Stimulated activated naive B cell treated with anti-CD40 and anti-IgM and Interleukin-4, amounts not matched to agents 10 μg/mL and 1 μg/mL and 100 μg/mL, for 72 hours (primary cell): ENCODE data around the gene FRMD4A.
"Not testable (repeated sequence)": the region's sequence is repeated elsewhere in the genome, so short reads cannot be mapped to it uniquely, and the experiment has no call there.

Source experiments
- ATAC-seq, 2 donors: fragments of 150-1000 bp; cut with Tn5 transposase; replicated peaks; 2 replicates each; pipeline ENCODE4 v1.10.0; 2021; ENCODE audit warnings: moderate library complexity in 1 of 2
- DNase-seq: peaks from one replicate; pipeline ENCODE4 v3.0.0; 2021
- H3K27ac Mint-ChIP-seq: one replicate; pipeline ENCODE4 v1.8.0; 2022; ENCODE audit warnings: mild to moderate bottlenecking, mixed read lengths
- H3K27me3 Mint-ChIP-seq, 2 donors: one replicate each; pipeline ENCODE4 v1.8.0; 2022; ENCODE audit warnings: mixed read lengths in 2 of 2
- H3K36me3 Mint-ChIP-seq, 2 donors: one replicate each; pipeline ENCODE4 v1.8.0; 2022; ENCODE audit warnings: mixed read lengths in 2 of 2, mild to moderate bottlenecking in 1 of 2
- H3K4me1 Mint-ChIP-seq, 2 donors: one replicate each; pipeline ENCODE4 v1.8.0; 2022; ENCODE audit warnings: mixed read lengths in 2 of 2, mild to moderate bottlenecking in 1 of 2
- H3K4me3 Mint-ChIP-seq, 2 donors: one replicate each; pipeline ENCODE4 v1.8.0; 2022; ENCODE audit warnings: mild to moderate bottlenecking in 2 of 2, mixed read lengths in 2 of 2, moderate library complexity in 1 of 2
- H3K9me3 Mint-ChIP-seq, 2 donors: one replicate each; pipeline ENCODE4 v1.8.0; 2022; ENCODE audit warnings: mixed read lengths in 2 of 2, mild to moderate bottlenecking in 1 of 2

The FRMD4A gene

DNA sequence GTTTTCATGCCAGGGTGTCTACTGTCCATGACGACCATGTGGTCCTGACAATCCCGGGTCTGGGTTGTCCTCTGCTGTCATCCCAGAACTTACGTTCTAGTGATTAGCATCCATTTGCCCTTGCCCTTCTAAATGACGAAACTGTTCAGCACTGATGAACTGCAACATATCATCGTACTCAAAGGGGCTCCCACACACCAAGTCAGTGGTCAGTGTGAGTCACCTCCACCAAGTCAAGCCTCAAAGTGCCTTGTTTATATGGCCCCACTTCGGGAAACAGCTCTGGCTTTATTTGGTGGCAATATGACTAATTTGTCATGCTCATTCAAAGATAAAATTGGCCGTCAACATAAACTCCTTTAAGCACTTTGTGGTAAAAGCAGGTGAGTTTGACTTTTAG lies 110.7 kb downstream of the FRMD4A start:
- Mint-ChIP-seq H3K4me1 (no peaks in the 10 kb centered on the region), H3K36me3 (peaks cover 0 to 6% of the 10 kb centered on the region in 2 donors), H3K27me3 (peaks cover 26 to 27% of the 10 kb centered on the region in 2 donors), H3K4me3 (no peak overlapping the region), H3K27ac (no peak overlapping the region), H3K9me3 (peaks cover 5 to 6% of the 10 kb centered on the region in 2 donors)
- ATAC-seq, result no peak
- no peak for DNase-seq

GRCh38 chr10:14219411-14219810 lies 111.3 kb downstream of the FRMD4A start:
- Mint-ChIP-seq H3K9me3 (peaks cover 5 to 6% of the 10 kb centered on the region in 2 donors), H3K27me3 (peaks cover 25 to 26% of the 10 kb centered on the region in 2 donors), H3K36me3 (peaks cover 0 to 6% of the 10 kb centered on the region in 2 donors), H3K4me3 (no peak overlapping the region), H3K27ac (no peak overlapping the region), H3K4me1 (no peaks in the 10 kb centered on the region)
- no peak for DNase-seq
- ATAC-seq, result no peak

DNA sequence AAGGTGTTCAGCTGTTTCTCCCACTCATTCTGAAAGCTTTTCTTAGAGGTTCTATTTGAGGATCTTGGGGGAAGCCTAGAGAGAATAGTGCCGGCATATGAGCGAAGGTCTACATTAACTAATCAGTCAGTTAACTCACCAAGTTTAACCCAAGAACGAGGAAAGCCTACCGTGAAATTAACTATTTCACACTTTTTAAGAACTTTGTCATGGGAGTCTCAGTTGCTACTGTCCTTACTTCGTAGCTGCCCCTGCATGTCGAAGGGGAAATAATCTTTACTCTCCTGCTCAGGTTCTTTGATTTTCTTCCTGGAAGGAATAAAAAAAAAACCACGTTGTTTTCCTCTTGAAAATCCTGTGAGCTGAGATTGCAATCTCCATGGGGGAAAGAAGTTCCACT lies 115.1 kb downstream of the FRMD4A start:
- ATAC-seq (no peak), DNase-seq (no peak)
- Mint-ChIP-seq H3K36me3 (peaks cover 0 to 6% of the 10 kb centered on the region in 2 donors), H3K27me3 (peaks cover 27% of the 10 kb centered on the region in 2 donors), H3K4me3 (no peak overlapping the region), H3K4me1 (peaks cover 0 to 2% of the 10 kb centered on the region in 2 donors), H3K27ac (no peak overlapping the region), H3K9me3 (peaks cover 8 to 10% of the 10 kb centered on the region in 2 donors)

GRCh38 chr10:14213703-14214102 lies 117.0 kb downstream of the FRMD4A start:
- H3K27me3 Mint-ChIP-seq, result peaks cover 27 to 30% of the 10 kb centered on the region in 2 donors
- not testable (repeated sequence) for H3K4me1 Mint-ChIP-seq

DNA sequence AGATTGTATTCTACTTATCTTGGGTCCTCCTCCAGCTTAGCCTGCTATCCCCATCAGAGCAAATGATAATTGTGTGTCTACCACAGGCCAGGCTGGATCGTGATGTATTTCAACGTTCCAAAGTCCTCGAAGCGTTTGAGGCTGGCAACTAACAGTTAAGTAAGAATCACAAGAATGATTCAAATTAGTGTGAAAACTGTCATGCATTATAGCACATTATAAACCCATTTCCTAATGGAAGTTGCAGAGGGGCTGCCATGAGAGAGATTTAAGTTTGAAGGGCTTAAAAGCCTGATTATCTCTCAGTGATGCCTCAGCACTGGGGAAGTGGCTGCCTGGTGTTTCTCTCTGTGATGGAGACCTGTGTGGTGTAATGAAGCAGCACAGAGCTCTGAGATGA lies 119.1 kb downstream of the FRMD4A start:
- no peak for DNase-seq
- H3K4me1 Mint-ChIP-seq, result peaks cover 0 to 2% of the 10 kb centered on the region in 2 donors
- no peaks in the 10 kb centered on the region for H3K36me3 Mint-ChIP-seq
- no peak overlapping the region for H3K4me3 Mint-ChIP-seq
- ATAC-seq, result no peak
- H3K27ac Mint-ChIP-seq, result no peak overlapping the region
- H3K9me3 Mint-ChIP-seq, result peaks cover 3 to 4% of the 10 kb centered on the region in 2 donors
- H3K27me3 Mint-ChIP-seq, result peaks cover 15 to 19% of the 10 kb centered on the region in 2 donors

More at GRCh38 chr10:14213703-14214102, 117.0 kb downstream of the FRMD4A start:
- not testable (repeated sequence) for H3K27ac Mint-ChIP-seq, H3K36me3 Mint-ChIP-seq, DNase-seq, H3K9me3 Mint-ChIP-seq, H3K4me3 Mint-ChIP-seq, ATAC-seq

DNA sequence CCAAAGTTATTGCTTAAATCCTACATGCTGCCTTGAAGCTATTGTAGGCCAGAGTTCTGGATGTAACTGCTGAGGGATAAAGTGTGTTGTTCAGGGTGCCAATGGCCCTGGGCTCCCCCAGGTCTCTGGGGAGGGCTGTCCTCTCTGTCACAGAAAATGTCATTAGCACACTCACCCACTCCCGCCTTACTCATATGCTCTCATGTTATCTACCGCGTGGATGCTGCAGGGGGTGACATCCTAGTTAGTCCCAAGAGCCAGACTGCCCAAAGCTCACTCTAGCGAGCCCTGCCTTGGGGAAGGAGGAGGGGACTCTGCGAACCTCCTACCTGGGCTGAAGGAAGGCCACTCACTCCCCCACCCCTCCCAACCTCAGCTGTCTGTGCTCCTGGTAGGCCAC lies 122.5 kb downstream of the FRMD4A start:
- ATAC-seq (no peak), DNase-seq (no peak)
- H3K4me1 Mint-ChIP-seq, result no peaks in the 10 kb centered on the region
- H3K9me3 Mint-ChIP-seq, result no peaks in the 10 kb centered on the region
- peaks cover 5 to 19% of the 10 kb centered on the region in 2 donors for H3K27me3 Mint-ChIP-seq
- no peaks in the 10 kb centered on the region for H3K36me3 Mint-ChIP-seq
- no peak overlapping the region for H3K27ac Mint-ChIP-seq
- H3K4me3 Mint-ChIP-seq, result no peak overlapping the region

- Mint-ChIP-seq H3K4me3 (no peak overlapping the region), H3K4me1 (no peaks in the 10 kb centered on the region), H3K27ac (no peak overlapping the region), H3K27me3 (peaks cover 14 to 17% of the 10 kb centered on the region in 2 donors), H3K36me3 (no peaks in the 10 kb centered on the region), H3K9me3 (no peaks in the 10 kb centered on the region)
- ATAC-seq (no peak), DNase-seq (no peak)
These were observed 125.5 kb downstream of the FRMD4A start for GRCh38 chr10:14205233-14205632.

DNA sequence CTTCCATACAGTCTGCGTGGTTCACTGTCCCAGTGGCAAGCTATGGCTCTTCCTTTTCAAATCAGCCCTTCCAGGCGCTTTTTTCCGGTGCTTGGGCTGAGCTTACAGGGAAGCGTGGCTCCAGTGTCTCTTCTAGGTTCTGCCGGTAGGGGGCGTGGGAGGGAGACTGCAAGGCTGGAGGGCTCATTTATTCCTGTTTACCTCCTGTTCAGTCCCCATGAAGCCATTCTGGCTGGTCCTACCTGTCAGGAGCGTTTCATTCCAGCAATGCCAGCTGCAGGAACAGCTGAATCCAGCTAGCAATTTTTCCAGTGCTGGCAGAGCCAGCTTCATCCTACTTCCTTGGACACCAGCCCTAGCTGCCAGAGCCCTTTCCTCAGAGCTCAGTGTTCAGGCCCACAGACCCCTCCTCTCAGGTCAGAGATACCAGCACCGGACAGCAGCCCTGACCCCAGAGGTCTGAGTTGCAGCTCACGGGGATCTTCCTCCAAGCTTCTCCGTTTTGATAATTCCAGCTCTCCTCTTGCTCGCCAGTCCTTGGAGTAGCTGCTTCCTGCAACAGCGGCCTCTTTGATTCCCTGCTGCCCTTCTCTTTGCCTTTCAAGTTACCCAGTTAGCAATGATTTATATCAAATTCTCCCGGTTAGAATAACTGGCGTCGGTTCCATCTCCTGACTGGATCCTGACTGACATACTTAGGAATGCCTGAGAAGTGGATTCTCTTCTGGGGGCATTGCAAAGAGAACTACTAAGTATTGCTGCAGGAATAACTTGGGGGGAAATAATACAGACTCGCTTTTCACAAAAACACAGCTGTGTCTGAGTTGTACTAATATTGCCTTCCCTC lies 129.8 kb downstream of the FRMD4A start:
- H3K36me3 Mint-ChIP-seq, result no peaks in the 10 kb centered on the region
- ATAC-seq (no peak), DNase-seq (no peak)
- H3K27me3 Mint-ChIP-seq, result peaks cover 25 to 27% of the 10 kb centered on the region in 2 donors
- peaks cover 0 to 6% of the 10 kb centered on the region in 2 donors for H3K4me1 Mint-ChIP-seq
- H3K4me3 Mint-ChIP-seq, result no peak overlapping the region
- peak overlapping the region; percentile 47 for H3K27ac Mint-ChIP-seq
- no peaks in the 10 kb centered on the region for H3K9me3 Mint-ChIP-seq

- H3K27me3 Mint-ChIP-seq, result peaks cover 32 to 36% of the 10 kb centered on the region in 2 donors
- not testable (repeated sequence) for ATAC-seq, DNase-seq, H3K4me3 Mint-ChIP-seq, H3K4me1 Mint-ChIP-seq, H3K36me3 Mint-ChIP-seq, H3K9me3 Mint-ChIP-seq, H3K27ac Mint-ChIP-seq
These were observed 131.6 kb downstream of the FRMD4A start for GRCh38 chr10:14199098-14199497.

GRCh38 chr10:14198078-14198477 lies 132.6 kb downstream of the FRMD4A start:
- Mint-ChIP-seq H3K4me3 (no peak overlapping the region), H3K27ac (no peak overlapping the region), H3K36me3 (no peaks in the 10 kb centered on the region), H3K4me1 (peaks cover 0 to 6% of the 10 kb centered on the region in 2 donors), H3K27me3 (peaks cover 32 to 41% of the 10 kb centered on the region in 2 donors), H3K9me3 (no peaks in the 10 kb centered on the region)
- no peak for ATAC-seq
- no peak for DNase-seq

DNA sequence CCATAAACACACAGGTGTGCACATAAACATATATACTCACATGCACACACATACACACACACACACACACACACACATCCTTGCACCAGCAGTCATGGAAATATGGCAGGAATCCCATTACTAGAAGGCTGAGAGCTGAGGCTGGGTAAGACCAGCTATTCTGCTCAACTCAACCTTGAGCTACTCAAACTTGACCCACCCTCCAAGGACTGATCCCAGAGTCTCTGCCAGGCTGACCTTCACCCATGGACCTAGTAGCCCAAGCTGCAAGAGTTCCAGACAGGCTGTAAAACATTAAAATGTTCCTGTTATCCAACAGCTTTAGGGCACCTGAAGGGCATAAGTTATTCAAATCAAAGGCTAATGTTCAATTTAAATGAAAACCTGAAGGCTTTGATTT lies 134.6 kb downstream of the FRMD4A start:
- H3K36me3 Mint-ChIP-seq, result no peaks in the 10 kb centered on the region
- no peak overlapping the region for H3K4me3 Mint-ChIP-seq
- ATAC-seq, result no peak

DNA sequence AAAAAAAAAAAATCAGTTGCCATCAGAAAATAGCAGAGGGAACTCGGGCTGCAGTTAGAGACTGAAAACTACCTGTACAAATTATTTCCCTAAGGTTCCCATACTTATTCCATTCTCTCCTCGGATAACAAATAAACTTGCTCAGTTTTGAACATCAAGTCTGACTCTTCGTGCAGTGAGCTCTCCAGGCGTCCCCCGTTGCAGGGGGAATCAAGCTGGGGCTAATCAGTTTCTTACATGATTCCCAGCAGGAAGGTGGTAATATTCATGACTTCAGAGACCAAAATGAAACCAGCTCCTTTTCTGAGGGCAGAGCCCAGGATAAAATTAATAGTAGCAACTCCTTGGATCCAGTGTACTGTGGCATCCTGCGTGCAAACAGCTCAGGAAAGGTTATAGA lies 135.3 kb downstream of the FRMD4A start:
- H3K36me3 Mint-ChIP-seq, result no peaks in the 10 kb centered on the region

More for the DNA sequence above, 134.6 kb downstream of the FRMD4A start:
- H3K27ac Mint-ChIP-seq, result peak overlapping the region; percentile 53
- H3K4me1 Mint-ChIP-seq, result peaks cover 5 to 13% of the 10 kb centered on the region in 2 donors
- peaks cover 22 to 38% of the 10 kb centered on the region in 2 donors for H3K27me3 Mint-ChIP-seq
- H3K9me3 Mint-ChIP-seq, result no peaks in the 10 kb centered on the region
- DNase-seq, result no peak

GRCh38 chr10:14192746-14193145 lies 138.0 kb downstream of the FRMD4A start:
- Mint-ChIP-seq H3K36me3 (no peaks in the 10 kb centered on the region), H3K27me3 (peaks cover 12 to 29% of the 10 kb centered on the region in 2 donors), H3K4me1 (peaks cover 5 to 13% of the 10 kb centered on the region in 2 donors)

More for the DNA sequence above, 135.3 kb downstream of the FRMD4A start:
- no peak overlapping the region for H3K27ac Mint-ChIP-seq
- no peak for ATAC-seq
- no peak overlapping the region for H3K4me3 Mint-ChIP-seq
- no peaks in the 10 kb centered on the region for H3K9me3 Mint-ChIP-seq
- no peak for DNase-seq
- H3K27me3 Mint-ChIP-seq, result peaks cover 18 to 36% of the 10 kb centered on the region in 2 donors
- H3K4me1 Mint-ChIP-seq, result peaks cover 5 to 13% of the 10 kb centered on the region in 2 donors

GRCh38 chr10:14191871-14192270 lies 138.9 kb downstream of the FRMD4A start:
- Mint-ChIP-seq H3K4me3 (no peak overlapping the region), H3K36me3 (no peaks in the 10 kb centered on the region), H3K27ac (no peak overlapping the region), H3K4me1 (peaks cover 5 to 13% of the 10 kb centered on the region in 2 donors), H3K9me3 (no peaks in the 10 kb centered on the region), H3K27me3 (peaks cover 11 to 25% of the 10 kb centered on the region in 2 donors)
- DNase-seq, result no peak
- peak; percentile 16 to 41 for ATAC-seq

More at GRCh38 chr10:14192746-14193145, 138.0 kb downstream of the FRMD4A start:
- Mint-ChIP-seq H3K27ac (no peak overlapping the region), H3K9me3 (no peaks in the 10 kb centered on the region), H3K4me3 (no peak overlapping the region)
- DNase-seq, result no peak
- ATAC-seq, result no peak

- Mint-ChIP-seq H3K9me3 (no peaks in the 10 kb centered on the region), H3K27me3 (peaks cover 11 to 25% of the 10 kb centered on the region in 2 donors), H3K4me3 (no peak overlapping the region), H3K4me1 (peaks cover 8 to 15% of the 10 kb centered on the region in 2 donors), H3K36me3 (no peaks in the 10 kb centered on the region), H3K27ac (no peak overlapping the region)
- ATAC-seq (no peak), DNase-seq (no peak)
These were observed 139.3 kb downstream of the FRMD4A start for GRCh38 chr10:14191407-14191806.
